NOMO-1 treated with dmso at 0.1 percent for 144 hours (cell line): ENCODE data around the gene EEF2K.

ENCODE experiments used
- DNase-seq: peaks from one replicate; lab custom pipeline; 2025; ENCODE audit not compliant: unreplicated experiment; lab: John Stamatoyannopoulos, UW

EEF2K gene

GRCh38 chr16:22240023-22240710, 34.1 kb downstream of the EEF2K start:
- DNase-seq, result no peak

- no peak for DNase-seq
Observed at GRCh38 chr16:22250522-22250921, 44.4 kb downstream of the EEF2K start.

GRCh38 chr16:22252317-22252716, 46.2 kb downstream of the EEF2K start:
- no peak for DNase-seq

GRCh38 chr16:22253272-22253671, 47.2 kb downstream of the EEF2K start:
- no peak for DNase-seq

- DNase-seq, result no peak
Observed at GRCh38 chr16:22255335-22255734, 49.3 kb downstream of the EEF2K start.

GRCh38 chr16:22257440-22257839, 51.4 kb downstream of the EEF2K start:
- no peak for DNase-seq

GRCh38 chr16:22260490-22260889, 54.4 kb downstream of the EEF2K start:
- no peak for DNase-seq

GRCh38 chr16:22262460-22262859, 56.4 kb downstream of the EEF2K start:
- DNase-seq, result no peak

- DNase-seq, result no peak
Observed at GRCh38 chr16:22264786-22265185, 58.7 kb downstream of the EEF2K start.

- DNase-seq, result no peak
Observed at GRCh38 chr16:22265351-22265750, 59.3 kb downstream of the EEF2K start.

- DNase-seq, result no peak
Observed at GRCh38 chr16:22266546-22266945, 60.5 kb downstream of the EEF2K start.

GRCh38 chr16:22267764-22268163, 61.7 kb downstream of the EEF2K start:
- DNase-seq, result no peak

GRCh38 chr16:22270525-22270924, 64.4 kb downstream of the EEF2K start:
- DNase-seq, result no peak

- DNase-seq, result no peak
Observed at GRCh38 chr16:22272870-22273650, 67.0 kb downstream of the EEF2K start.

- no peak for DNase-seq
Observed at GRCh38 chr16:22274916-22275315, 68.8 kb downstream of the EEF2K start.

GRCh38 chr16:22278441-22279230, 72.6 kb downstream of the EEF2K start:
- no peak for DNase-seq

GRCh38 chr16:22282254-22282892, 76.3 kb downstream of the EEF2K start:
- no peak for DNase-seq

GRCh38 chr16:22284637-22285036, 78.6 kb downstream of the EEF2K start:
- no peak for DNase-seq

GRCh38 chr16:22285080-22285479, 79.0 kb downstream of the EEF2K start:
- DNase-seq, result no peak

- DNase-seq, result no peak
Observed at GRCh38 chr16:22291020-22291419, 84.9 kb downstream of the EEF2K start.

GRCh38 chr16:22291860-22292318, 85.8 kb downstream of the EEF2K start:
- DNase-seq, result no peak
